IMR-90 (cell line): ENCODE measurements around the gene NLRC3. TPM values are rescaled to one million over a fixed set of nuclear protein-coding genes. Genes with fewer than 3 reads are reported as not detected.

Source experiments
- ATAC-seq: fragments of 200-7000 bp; cut with Tn5 transposase; 2 replicates; pipeline ENCODE4 v1.9.1; 2020; ENCODE audit warnings: low read depth, mild to moderate bottlenecking, moderate library complexity
- BruUV-seq: library from RNA; stranded (reverse); fragments of 400-500 nt; replicated peaks from 2 replicates; lab custom pipeline; 2021; lab: Mats Ljungman, UMichigan
- CTCF ChIA-PET: fragments of 300-600 bp; formaldehyde crosslinking; extraction: SDS; loops from one replicate; lab custom pipeline; 2021; ENCODE audit warnings: antibody characterized with exemption; lab: Yijun Ruan, JAX
- POLR2A ChIA-PET: fragments of 300-600 bp; sonication (Branson Sonifier 250); formaldehyde crosslinking; loops from one replicate; lab custom pipeline; 2022; ENCODE audit warnings: antibody characterized with exemption; ENCODE audit not compliant: unreplicated experiment; lab: Charles Lee
- DNase-seq: peaks from one replicate; pipeline ENCODE4 v3.0.0; 2013
- H2AFZ ChIP-seq: replicated peaks from 2 replicates; pipeline ENCODE3; 2013; ENCODE audit warnings: low read length, mild to moderate bottlenecking; ENCODE audit not compliant: poor library complexity
- H2AK5ac ChIP-seq: 2 replicates; pipeline ENCODE4 v1.6.1; 2013; ENCODE audit warnings: low read depth, low read length, inconsistent platforms
- H2AK9ac ChIP-seq: replicated peaks from 2 replicates; pipeline ENCODE3; 2013; ENCODE audit warnings: mild to moderate bottlenecking, low read depth, low read length, moderate library complexity; ENCODE audit not compliant: poor library complexity
- H2BK120ac ChIP-seq: 2 replicates; pipeline ENCODE4 v1.6.1; 2013; ENCODE audit warnings: low read depth, low read length, inconsistent platforms
- H2BK15ac ChIP-seq: 3 replicates; pipeline ENCODE4 v1.6.1; 2013; ENCODE audit warnings: low read depth, low read length, inconsistent platforms
- H2BK20ac ChIP-seq: 2 replicates; pipeline ENCODE4 v1.6.1; 2013; ENCODE audit warnings: low read depth, mild to moderate bottlenecking, inconsistent platforms, low read length, moderate library complexity
- H2BK5ac ChIP-seq: 2 replicates; pipeline ENCODE4 v1.6.1; 2013; ENCODE audit warnings: mild to moderate bottlenecking, low read depth, low read length, inconsistent platforms; ENCODE audit not compliant: poor library complexity, severe bottlenecking
- H3K14ac ChIP-seq: replicated peaks from 2 replicates; pipeline ENCODE4 v1.6.1; 2013; ENCODE audit warnings: low read depth, low read length, inconsistent platforms
- H3K18ac ChIP-seq: 2 replicates; pipeline ENCODE4 v1.6.1; 2013; ENCODE audit warnings: low read depth, low read length, control low read depth
- H3K23ac ChIP-seq: 2 replicates; pipeline ENCODE4 v1.6.1; 2013; ENCODE audit warnings: low read depth, low read length, inconsistent platforms
- H3K27ac ChIP-seq: 2 replicates; pipeline ENCODE4 v1.5.1; 2013; ENCODE audit warnings: mild to moderate bottlenecking, control low read depth, low read length; ENCODE audit not compliant: insufficient read depth
- H3K27me3 ChIP-seq: 2 replicates; pipeline ENCODE4 v1.6.1; 2013; ENCODE audit warnings: low read length; ENCODE audit not compliant: control insufficient read depth, insufficient read depth
- H3K36me3 ChIP-seq: 2 replicates; pipeline ENCODE4 v1.6.1; 2013; ENCODE audit warnings: low read length, mixed read lengths; ENCODE audit not compliant: control insufficient read depth, insufficient read depth
- H3K4ac ChIP-seq: 2 replicates; pipeline ENCODE4 v1.6.1; 2013; ENCODE audit warnings: low read depth, low read length, inconsistent platforms
- H3K4me1 ChIP-seq: 2 replicates; pipeline ENCODE4 v1.6.1; 2013; ENCODE audit warnings: low read length, mixed read lengths; ENCODE audit not compliant: control insufficient read depth, insufficient read depth
- H3K4me2 ChIP-seq: 2 replicates; pipeline ENCODE4 v1.6.1; 2013; ENCODE audit warnings: low read depth, mild to moderate bottlenecking, control low read depth, low read length, moderate library complexity
- H3K4me3 ChIP-seq: 2 replicates; pipeline ENCODE4 v1.5.1; 2013; ENCODE audit warnings: low read depth, mild to moderate bottlenecking, control low read depth, low read length, moderate library complexity; ENCODE audit not compliant: insufficient read depth
- H3K56ac ChIP-seq: 2 replicates; pipeline ENCODE4 v1.6.1; 2013; ENCODE audit warnings: low read length, inconsistent platforms; ENCODE audit not compliant: insufficient read depth; ENCODE audit errors: extremely low read depth
- H3K79me1 ChIP-seq, 2 experiments: 2 replicates each; pipeline ENCODE4 v1.6.1; 2013; ENCODE audit warnings: low read length in 2 of 2, inconsistent platforms in 1 of 2, low read depth in 1 of 2
- H3K9ac ChIP-seq: 2 replicates; pipeline ENCODE4 v1.6.1; 2013; ENCODE audit warnings: low read depth, low read length, control low read depth
- H3K9me1 ChIP-seq: 2 replicates; pipeline ENCODE4 v1.6.1; 2013; ENCODE audit warnings: low read length, inconsistent platforms; ENCODE audit not compliant: insufficient read depth
- H3K9me3 ChIP-seq: 2 replicates; pipeline ENCODE4 v1.6.1; 2013; ENCODE audit warnings: low read length; ENCODE audit not compliant: control insufficient read depth, insufficient read depth
- H4K20me1 ChIP-seq: 2 replicates; pipeline ENCODE4 v1.6.1; 2013; ENCODE audit warnings: low read length, inconsistent platforms; ENCODE audit not compliant: insufficient read depth
- H4K5ac ChIP-seq: 2 replicates; pipeline ENCODE4 v1.6.1; 2013; ENCODE audit warnings: mild to moderate bottlenecking, low read depth, low read length, control low read depth
- H4K8ac ChIP-seq, 2 experiments: 2 replicates each; pipeline ENCODE4 v1.6.1; 2013; ENCODE audit warnings: low read depth in 2 of 2, low read length in 2 of 2, control low read depth in 1 of 2, inconsistent platforms in 1 of 2
- H4K91ac ChIP-seq: 2 replicates; pipeline ENCODE4 v1.6.1; 2013; ENCODE audit warnings: low read depth, low read length, inconsistent platforms; ENCODE audit not compliant: insufficient read depth
- BHLHE40 ChIP-seq: fragments of 150-350 bp; IDR thresholded peaks from 2 replicates; pipeline ENCODE4 v1.6.1; 2016; ENCODE audit warnings: mild to moderate bottlenecking, low read depth, low read length
- CEBPB ChIP-seq: IDR thresholded peaks from 2 replicates; pipeline ENCODE4 v1.6.1; 2012; ENCODE audit warnings: low read depth, low read length, improper control_type of control experiment
- CHD1 ChIP-seq: IDR thresholded peaks from 2 replicates; pipeline ENCODE4 v1.6.1; 2012; ENCODE audit warnings: low read depth, low read length, improper control_type of control experiment
- CTCF ChIP-seq: conservative IDR thresholded peaks from 2 replicates; pipeline ENCODE4 v1.5.1; 2012; ENCODE audit warnings: mild to moderate bottlenecking, low read depth, low read length, improper control_type of control experiment
- ELK1 ChIP-seq: fragments of 150-350 bp; IDR thresholded peaks from 2 replicates; pipeline ENCODE4 v1.6.1; 2016; ENCODE audit warnings: low read depth, mild to moderate bottlenecking, low read length, moderate library complexity, borderline replicate concordance
- FOS ChIP-seq: fragments of 150-350 bp; IDR thresholded peaks from 2 replicates; pipeline ENCODE4 v1.6.1; 2016; ENCODE audit warnings: low read depth, low read length
- MAFK ChIP-seq: IDR thresholded peaks from 2 replicates; pipeline ENCODE4 v1.6.1; 2012; ENCODE audit warnings: low read depth, low read length, improper control_type of control experiment
- MAZ ChIP-seq: IDR thresholded peaks from 2 replicates; pipeline ENCODE4 v1.6.1; 2012; ENCODE audit warnings: low read depth, mild to moderate bottlenecking, low read length, improper control_type of control experiment, moderate library complexity, borderline replicate concordance
- MXI1 ChIP-seq: IDR thresholded peaks from 2 replicates; pipeline ENCODE4 v1.6.1; 2012; ENCODE audit warnings: low read depth, mild to moderate bottlenecking, low read length, moderate library complexity, borderline replicate concordance
- NFE2L2 ChIP-seq: fragments of 150-350 bp; IDR thresholded peaks from 2 replicates; pipeline ENCODE4 v1.6.1; 2016; ENCODE audit warnings: low read depth, mild to moderate bottlenecking, low read length
- POLR2A ChIP-seq: IDR thresholded peaks from 2 replicates; pipeline ENCODE4 v1.6.1; 2012; ENCODE audit warnings: mild to moderate bottlenecking, low read depth, low read length
- RAD21 ChIP-seq: IDR thresholded peaks from 2 replicates; pipeline ENCODE4 v1.6.1; 2012; ENCODE audit warnings: low read length, improper control_type of control experiment
- RCOR1 ChIP-seq: IDR thresholded peaks from 2 replicates; pipeline ENCODE4 v1.6.1; 2012; ENCODE audit warnings: mild to moderate bottlenecking, low read length, improper control_type of control experiment; ENCODE audit not compliant: insufficient replicate concordance
- RFX5 ChIP-seq: IDR thresholded peaks from 2 replicates; pipeline ENCODE4 v1.8.0; 2012; ENCODE audit warnings: low read depth, mild to moderate bottlenecking, low read length, moderate library complexity
- SMC3 ChIP-seq: fragments of 150-350 bp; IDR thresholded peaks from 2 replicates; pipeline ENCODE4 v1.6.1; 2016; ENCODE audit warnings: low read depth, mild to moderate bottlenecking, antibody characterized with exemption, low read length, moderate library complexity
- USF2 ChIP-seq: fragments of 150-350 bp; IDR thresholded peaks from 2 replicates; pipeline ENCODE4 v1.6.1; 2017; ENCODE audit warnings: mild to moderate bottlenecking, antibody characterized with exemption, low read length, low read depth
- WGBS, 2 experiments: methylation state at CpG; one replicate each; pipeline versions ENCODE4 v1.1.5 to v1.1.7; 2013; ENCODE audit warnings: missing lambda C conversion rate in 2 of 2; ENCODE audit not compliant: insufficient read length in 1 of 2; ENCODE audit errors: extremely low coverage in 2 of 2; 5-methylcytosine and 5-hydroxymethylcytosine counted together
- dilution Hi-C: fragments of 300-500 bp; cut with HindIII; formaldehyde crosslinking; loops from one replicate; pipeline ENCODE4 v1.14.3; 2018; ENCODE audit warnings: low sequenced_read_pairs; ENCODE audit not compliant: unreplicated experiment
- in situ Hi-C: fragments of 300-500 bp; cut with MboI; formaldehyde crosslinking; loops from 3 replicates; pipeline ENCODE4 v1.14.3; 2019; ENCODE audit warnings: low sequenced_read_pairs, inconsistent platforms, mixed read lengths
- intact Hi-C: fragments of 100-400 bp; cut with micrococcal nuclease; formaldehyde crosslinking; loops from 2 replicates; pipeline ENCODE4 v1.10.0; 2022
- polyA plus RNA-seq, 3 experiments: library from polyadenylated mRNA; depleted of rRNA; stranded (reverse); fragments of >200 nt; gene quantifications; 2 replicates each; pipeline ENCODE4 v1.2.3, GENCODE V29; 2012; ENCODE audit warnings: low replicate concordance in 1 of 3
- total RNA-seq: library from RNA; depleted of rRNA; stranded (reverse); fragments of >200 nt; gene quantifications from 2 replicates; pipeline ENCODE4 v1.2.3, GENCODE V29; 2012

NLRC3 gene
- total and polyA plus RNA-seq, 2 of the 4 experiments (the other 2 are of a cell fraction) = not detected

GRCh38 chr16:3596101-3596861, 19.1 kb upstream of the NLRC3 start:
- WGBS, 2 experiments = 93% methylated on average over 18 of the region's 27 CpGs; no CpG with 5 or more reads in 1 of the 2 experiments
- no peak for DNase-seq
- TF ChIP-seq BHLHE40 (no peak), SMC3 (no peak), MXI1 (no peak), MAFK (no peak), RFX5 (no peak), FOS (no peak), POLR2A (no peak), CEBPB (no peak), RCOR1 (no peak), USF2 (no peak), RAD21 (no peak), MAZ (no peak), ELK1 (no peak), NFE2L2 (no peak), CHD1 (no peak), CTCF (no peak)
- no peak overlapping the region for H4K5ac ChIP-seq
- no peak overlapping the region for H4K91ac ChIP-seq
- intact Hi-C loops = no loop called here
- H3K27ac ChIP-seq = no peak overlapping the region
- H2AFZ ChIP-seq = no peak overlapping the region
- H3K79me1 ChIP-seq = no peaks in the 10 kb centered on the region
- H3K4me2 ChIP-seq = no peak overlapping the region
- no peak overlapping the region for H2BK15ac ChIP-seq
- H2BK120ac ChIP-seq = no peak overlapping the region
- H3K4me1 ChIP-seq = no peaks in the 10 kb centered on the region
- H3K9ac ChIP-seq = no peak overlapping the region
- BruUV-seq = no TSS peak
- peaks cover 6% of the 10 kb centered on the region; the same call in 1 of the 2 replicates for H3K9me3 ChIP-seq
- dilution Hi-C loops = no loop called here
- ATAC-seq = no peak
- CTCF ChIA-PET = no interaction called here
- POLR2A ChIA-PET = no interaction called here
- H2AK9ac ChIP-seq = no peak overlapping the region
- in situ Hi-C loops = no loop called here
- H4K20me1 ChIP-seq = no peaks in the 10 kb centered on the region
- peaks cover 6% of the 10 kb centered on the region; the same call in 1 of the 2 replicates for H3K9me1 ChIP-seq
- no peak overlapping the region for H3K4ac ChIP-seq
- no peak overlapping the region for H3K4me3 ChIP-seq
- peaks cover 25% of the 10 kb centered on the region for H3K36me3 ChIP-seq
- no peak overlapping the region for H3K23ac ChIP-seq
- no peak overlapping the region for H2BK5ac ChIP-seq
- H4K8ac ChIP-seq = no peak overlapping the region
- H3K56ac ChIP-seq = no peak overlapping the region
- H3K27me3 ChIP-seq = no peaks in the 10 kb centered on the region
- no peak overlapping the region for H3K18ac ChIP-seq
- no peak overlapping the region for H3K14ac ChIP-seq
- no peak overlapping the region for H2AK5ac ChIP-seq
- no peak overlapping the region for H2BK20ac ChIP-seq
